Breast epithelium (tissue), 4 donors: ENCODE results near the gene ZBTB49. TPM values are rescaled to one million over a fixed set of nuclear protein-coding genes. Genes with fewer than 3 reads are reported as not detected.

Source experiments
- DNase-seq, 2 donors: peaks; one replicate each; pipeline ENCODE4 v3.0.0-alpha.2; 2019; ENCODE audit warnings: low spot score in 2 of 2
- H3K27ac ChIP-seq, 2 donors: fragments of 200-600 bp; sonication (generic) in 1 of 2; one replicate each; pipeline ENCODE4 v1.5.1; 2016 to 2019; ENCODE audit warnings: mild to moderate bottlenecking in 1 of 2
- H3K27me3 ChIP-seq, 2 donors: fragments of 200-600 bp; sonication (generic) in 1 of 2; one replicate each; pipeline versions ENCODE4 v1.5.1 to v1.6.0; 2017 to 2019; ENCODE audit warnings: control low read depth in 1 of 2, mild to moderate bottlenecking in 1 of 2
- H3K36me3 ChIP-seq: fragments of 200-600 bp; one replicate; pipeline ENCODE4 v1.5.1; 2019
- H3K4me1 ChIP-seq, 2 donors: fragments of 200-600 bp; sonication (generic); one replicate each; pipeline ENCODE4 v1.5.1; 2016 to 2019; ENCODE audit warnings: control low read depth in 1 of 2
- H3K4me3 ChIP-seq, 3 donors: fragments of 200-600 bp; sonication (generic); 1 replicate in 2 of 3; 2 replicates in 1 of 3; pipeline ENCODE4 v1.5.1; 2016 to 2019; ENCODE audit warnings: mild to moderate bottlenecking in 3 of 3, moderate library complexity in 2 of 3
- H3K9me3 ChIP-seq, 2 donors: fragments of 200-600 bp; sonication (generic) in 1 of 2; one replicate each; pipeline ENCODE4 v1.5.1; 2016 to 2019; ENCODE audit warnings: control low read depth in 1 of 2
- CTCF ChIP-seq, 3 donors: fragments of 450-650 bp; IDR thresholded peaks; one replicate each; pipeline ENCODE4 v1.5.1; 2016 to 2017; ENCODE audit warnings: antibody characterized with exemption in 3 of 3, mild to moderate bottlenecking in 3 of 3, moderate library complexity in 3 of 3
- POLR2A ChIP-seq: fragments of 450-650 bp; IDR thresholded peaks from one replicate; pipeline ENCODE4 v1.6.1; 2016; ENCODE audit warnings: antibody characterized with exemption, mild to moderate bottlenecking, moderate library complexity
- POLR2AphosphoS5 ChIP-seq, 3 donors: sonication (generic); formaldehyde crosslinking; IDR thresholded peaks; one replicate each; pipeline ENCODE4 v1.6.1; 2017; ENCODE audit warnings: antibody characterized with exemption in 3 of 3
- intact Hi-C: fragments of 100-400 bp; cut with DNase I; formaldehyde crosslinking; loops from one replicate; pipeline ENCODE4 v1.15.1; 2023; ENCODE audit warnings: low total_unique reads
- total RNA-seq, 3 donors: library from RNA; depleted of rRNA; stranded (reverse); fragments of >200 nt; gene quantifications; one replicate each; pipeline ENCODE4 v1.1.0, GENCODE V29; 2016

Gene ZBTB49
- total RNA-seq, 3 donors from 2014 or later: 2.1 to 9.4 (median 3.9) TPM

GRCh38 chr4:4293279-4293678, 3.2 kb downstream of the ZBTB49 start:
- H3K4me1 ChIP-seq: peaks cover 6 to 16% of the 10 kb centered on the region in 2 donors
- no peak overlapping the region for H3K27ac ChIP-seq
- H3K9me3 ChIP-seq: no peaks in the 10 kb centered on the region
- no peaks in the 10 kb centered on the region for H3K36me3 ChIP-seq
- no peaks in the 10 kb centered on the region for H3K27me3 ChIP-seq
- DNase-seq: no peak
- intact Hi-C loops: no loop called here
- no peak for TF ChIP-seq POLR2A
- TF ChIP-seq CTCF (IDR thresholded peaks at IDR 0.05): no peak
- TF ChIP-seq POLR2AphosphoS5 (IDR thresholded peaks at IDR 0.05): no peak
- H3K4me3 ChIP-seq: no peak overlapping the region

- intact Hi-C loops: no loop called here
- DNase-seq: no peak
- no peaks in the 10 kb centered on the region for H3K27me3 ChIP-seq
These were observed 6.3 kb downstream of the ZBTB49 start for GRCh38 chr4:4296283-4296846.

GRCh38 chr4:4299006-4299405, 9.0 kb downstream of the ZBTB49 start:
- intact Hi-C loops: loop anchor here (1.0 kb wide), 1 partner anchor 11 kb away; no protein-coding TSS in a partner anchor
- TF ChIP-seq POLR2AphosphoS5 (IDR thresholded peaks at IDR 0.05) (no peak), CTCF (IDR thresholded peaks at IDR 0.05) (no peak), POLR2A (no peak)
- H3K27ac ChIP-seq: no peak overlapping the region
- H3K4me1 ChIP-seq: no peaks in the 10 kb centered on the region
- no peak for DNase-seq
- no peak overlapping the region for H3K4me3 ChIP-seq
- H3K36me3 ChIP-seq: no peaks in the 10 kb centered on the region
- no peaks in the 10 kb centered on the region for H3K9me3 ChIP-seq
- H3K27me3 ChIP-seq: no peaks in the 10 kb centered on the region

More at GRCh38 chr4:4296283-4296846, 6.3 kb downstream of the ZBTB49 start:
- H3K36me3 ChIP-seq: no peaks in the 10 kb centered on the region
- no peak for TF ChIP-seq CTCF (IDR thresholded peaks at IDR 0.05)
- no peak overlapping the region for H3K4me3 ChIP-seq
- H3K9me3 ChIP-seq: no peaks in the 10 kb centered on the region
- H3K4me1 ChIP-seq: peaks cover 0 to 4% of the 10 kb centered on the region in 2 donors
- no peak overlapping the region for H3K27ac ChIP-seq

DNA sequence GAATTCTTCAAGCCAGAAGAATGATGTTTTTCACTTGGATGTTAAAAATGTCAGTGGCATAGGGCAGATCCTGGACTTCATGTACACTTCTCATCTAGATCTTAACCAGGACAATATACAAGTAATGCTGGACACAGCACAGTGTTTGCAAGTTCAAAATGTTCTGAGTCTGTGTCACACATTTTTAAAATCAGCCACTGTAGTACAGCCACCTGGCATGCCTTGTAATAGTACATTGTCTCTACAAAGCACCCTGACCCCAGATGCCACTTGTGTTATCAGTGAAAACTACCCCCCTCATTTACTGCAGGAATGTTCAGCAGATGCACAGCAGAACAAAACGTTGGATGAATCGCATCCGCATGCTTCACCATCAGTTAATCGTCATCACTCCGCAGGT, 11.9 kb downstream of the ZBTB49 start:
- TF ChIP-seq CTCF (IDR thresholded peaks at IDR 0.05) (no peak), POLR2A (no peak), POLR2AphosphoS5 (IDR thresholded peaks at IDR 0.05) (no peak)
- intact Hi-C loops: no loop called here
- Histone ChIP-seq H3K9me3 (no peaks in the 10 kb centered on the region), H3K4me3 (no peak overlapping the region), H3K36me3 (no peaks in the 10 kb centered on the region), H3K27me3 (no peaks in the 10 kb centered on the region), H3K4me1 (no peaks in the 10 kb centered on the region), H3K27ac (no peak overlapping the region)
- DNase-seq: no peak

GRCh38 chr4:4302416-4302815, 12.4 kb downstream of the ZBTB49 start:
- intact Hi-C loops: no loop called here
- no peak for DNase-seq
- Histone ChIP-seq H3K4me1 (no peaks in the 10 kb centered on the region), H3K4me3 (no peak overlapping the region), H3K9me3 (no peaks in the 10 kb centered on the region), H3K27ac (no peak overlapping the region), H3K27me3 (no peaks in the 10 kb centered on the region), H3K36me3 (no peaks in the 10 kb centered on the region)
- TF ChIP-seq CTCF (IDR thresholded peaks at IDR 0.05): no peak
- TF ChIP-seq POLR2AphosphoS5 (IDR thresholded peaks at IDR 0.05): no peak
- TF ChIP-seq POLR2A: no peak
